GM10248 (cell line): ENCODE data around the gene ZNF556.
"Not testable (repeated sequence)": the region's sequence is repeated elsewhere in the genome, so short reads cannot be mapped to it uniquely, and the experiment has no call there.

Source experiments
- CTCF ChIA-PET: fragments of 300-600 bp; sonication (Branson Sonifier 250); formaldehyde crosslinking; extraction: SDS; loops from one replicate; lab custom pipeline; 2021; ENCODE audit warnings: antibody characterized with exemption; lab: Yijun Ruan, JAX
- POLR2A ChIA-PET: fragments of 350-650 bp; sonication (Branson Sonifier 250); formaldehyde crosslinking; extraction: SDS; loops from one replicate; lab custom pipeline; 2020; ENCODE audit warnings: antibody characterized with exemption; lab: Yijun Ruan, JAX
- DNase-seq: peaks from one replicate; pipeline ENCODE4 v3.0.0; 2012; ENCODE audit errors: extremely low spot score
- TF ChIP-seq, protein P1 (sequence below): IDR thresholded peaks from 2 replicates; pipeline ENCODE4 v1.5.1; 2012; ENCODE audit warnings: mild to moderate bottlenecking, low read depth; ENCODE audit errors: extremely low read depth, missing control alignments, control extremely low read depth

ZNF556 gene

DNA sequence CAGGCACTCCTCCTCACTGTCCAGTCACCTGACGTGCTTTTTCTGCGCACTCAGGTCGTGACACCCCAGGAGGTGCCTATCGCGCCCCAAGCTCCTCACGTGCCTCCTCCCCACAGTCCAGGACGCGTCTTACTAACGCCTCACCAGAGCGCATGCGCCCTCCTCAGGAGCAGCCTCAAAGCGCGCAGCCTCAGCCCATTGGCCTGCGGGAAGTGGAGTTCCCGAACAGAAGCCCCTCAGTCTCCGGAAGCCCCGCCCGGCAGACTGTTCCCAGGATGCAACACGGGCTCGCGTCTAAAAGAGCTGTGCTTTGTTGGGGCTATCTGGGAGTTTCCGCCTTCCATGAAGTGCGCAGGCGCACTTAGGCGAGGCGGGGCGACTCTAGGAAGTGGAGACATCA is 8.3 kb upstream of the ZNF556 start:
- TF ChIP-seq, protein P1, sequence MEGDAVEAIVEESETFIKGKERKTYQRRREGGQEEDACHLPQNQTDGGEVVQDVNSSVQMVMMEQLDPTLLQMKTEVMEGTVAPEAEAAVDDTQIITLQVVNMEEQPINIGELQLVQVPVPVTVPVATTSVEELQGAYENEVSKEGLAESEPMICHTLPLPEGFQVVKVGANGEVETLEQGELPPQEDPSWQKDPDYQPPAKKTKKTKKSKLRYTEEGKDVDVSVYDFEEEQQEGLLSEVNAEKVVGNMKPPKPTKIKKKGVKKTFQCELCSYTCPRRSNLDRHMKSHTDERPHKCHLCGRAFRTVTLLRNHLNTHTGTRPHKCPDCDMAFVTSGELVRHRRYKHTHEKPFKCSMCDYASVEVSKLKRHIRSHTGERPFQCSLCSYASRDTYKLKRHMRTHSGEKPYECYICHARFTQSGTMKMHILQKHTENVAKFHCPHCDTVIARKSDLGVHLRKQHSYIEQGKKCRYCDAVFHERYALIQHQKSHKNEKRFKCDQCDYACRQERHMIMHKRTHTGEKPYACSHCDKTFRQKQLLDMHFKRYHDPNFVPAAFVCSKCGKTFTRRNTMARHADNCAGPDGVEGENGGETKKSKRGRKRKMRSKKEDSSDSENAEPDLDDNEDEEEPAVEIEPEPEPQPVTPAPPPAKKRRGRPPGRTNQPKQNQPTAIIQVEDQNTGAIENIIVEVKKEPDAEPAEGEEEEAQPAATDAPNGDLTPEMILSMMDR, result no peak
- ChIA-PET CTCF (interaction anchor here (1.0 to 2.1 kb wide), 3 partner anchors 13 to 28 kb away, joined by 3 to 4 read pairs (median 4); no protein-coding TSS in a partner anchor), POLR2A (no interaction called here)
- no peak for DNase-seq

DNA sequence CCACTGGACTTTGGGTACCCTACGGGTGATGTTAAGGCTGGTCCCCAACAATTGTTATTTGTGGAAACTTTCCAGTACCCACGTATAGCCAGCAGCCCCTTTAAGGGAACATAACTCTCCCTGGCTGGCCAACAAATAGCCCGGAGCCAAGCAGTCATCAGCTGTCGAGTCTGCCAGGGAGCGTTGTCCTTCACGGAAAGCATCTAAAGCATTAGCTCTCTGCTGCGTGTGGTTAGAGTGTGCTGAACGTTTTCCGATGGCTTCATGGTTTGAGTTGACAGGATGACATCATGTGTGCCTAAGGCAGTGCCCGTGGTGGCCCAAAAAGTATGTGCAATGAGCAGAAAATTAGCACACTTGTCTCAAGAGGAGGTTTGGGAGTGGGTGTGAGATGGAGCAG is 3.3 kb upstream of the ZNF556 start:
- POLR2A ChIA-PET, result no interaction called here
- CTCF ChIA-PET, result interaction anchor here (1.1 to 1.8 kb wide), 2 partner anchors 23 to 215 kb away, joined by 3 to 8 read pairs; no protein-coding TSS in a partner anchor
- DNase-seq, result no peak
- TF ChIP-seq, protein P1, result no peak

DNA sequence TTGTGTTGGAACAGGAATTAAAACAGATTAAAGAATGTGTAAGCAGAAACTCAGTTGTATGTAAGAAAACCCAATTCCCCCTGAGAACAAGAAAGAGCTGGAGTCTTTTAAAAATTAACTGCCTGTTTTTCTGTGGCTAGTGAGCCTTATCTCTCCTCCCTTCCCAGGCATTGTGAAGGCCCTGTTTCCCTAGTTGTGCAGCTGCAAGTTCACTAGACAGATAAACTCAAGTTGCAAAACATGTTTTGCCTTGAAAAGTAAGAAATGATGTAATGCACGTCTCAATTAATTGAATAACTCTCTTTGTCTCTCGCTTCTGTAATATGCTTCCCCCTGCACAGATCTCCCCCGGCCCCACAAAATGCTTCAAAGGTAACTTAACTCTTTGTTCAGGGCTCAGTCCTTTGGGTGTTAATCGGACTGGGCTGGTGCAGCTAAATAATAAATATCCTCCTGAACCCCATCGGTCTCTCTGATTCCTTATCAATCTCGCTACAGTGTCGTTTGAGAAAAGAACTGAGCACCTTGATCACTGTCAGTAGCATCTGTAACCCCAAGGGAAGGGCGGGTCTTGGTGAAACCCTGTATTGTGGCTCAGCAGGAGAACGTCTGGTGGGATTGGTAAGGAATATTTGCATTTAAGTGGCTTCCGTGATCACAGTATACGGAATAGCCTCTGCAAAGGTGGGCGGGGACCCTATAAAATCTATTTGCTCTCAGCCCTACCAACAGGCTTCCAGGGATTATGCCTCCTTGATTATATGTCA is 1.6 kb upstream of the ZNF556 start:
- DNase-seq, result no peak
- CTCF ChIA-PET, result interaction anchor here (1.2 to 1.9 kb wide), 3 partner anchors 21 to 217 kb away, joined by 4 to 10 read pairs (median 8); no protein-coding TSS in a partner anchor
- POLR2A ChIA-PET, result no interaction called here
- TF ChIP-seq, protein P1, result no peak

DNA sequence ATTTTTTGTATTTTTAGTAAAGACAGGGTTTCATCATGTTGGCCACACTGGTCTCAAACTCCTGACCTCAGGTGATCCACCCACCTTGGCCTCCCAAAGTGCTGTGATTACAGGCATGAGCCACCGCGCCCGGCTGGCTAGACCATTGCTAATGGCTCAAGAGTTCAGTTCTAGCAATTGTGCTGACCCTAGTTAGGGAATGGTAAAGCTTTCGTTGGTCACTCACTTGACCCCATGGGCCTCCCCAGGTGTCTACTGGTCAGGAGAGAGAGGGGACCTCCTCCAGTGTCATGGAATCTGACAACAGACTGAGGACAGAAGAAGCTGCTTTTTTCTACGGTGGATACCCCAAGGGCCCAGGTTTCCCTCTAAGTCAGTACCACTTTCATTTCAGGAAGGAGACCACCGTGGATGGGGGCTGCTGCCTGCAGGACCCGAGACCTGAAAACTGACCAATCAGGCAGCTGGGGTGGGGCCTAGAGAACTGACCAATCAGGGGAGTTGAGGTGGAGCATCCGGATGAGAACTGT is 575 bp upstream of the ZNF556 start:
- ChIA-PET CTCF (interaction anchor here (0.7 to 1.9 kb wide), 4 partner anchors 18 to 218 kb away, joined by 3 to 10 read pairs (median 4); no protein-coding TSS in a partner anchor), POLR2A (interaction anchor here (0.6 kb wide), 1 partner anchor 168 kb away, joined by 3 read pairs; no protein-coding TSS in a partner anchor)
- DNase-seq, result no peak

DNA sequence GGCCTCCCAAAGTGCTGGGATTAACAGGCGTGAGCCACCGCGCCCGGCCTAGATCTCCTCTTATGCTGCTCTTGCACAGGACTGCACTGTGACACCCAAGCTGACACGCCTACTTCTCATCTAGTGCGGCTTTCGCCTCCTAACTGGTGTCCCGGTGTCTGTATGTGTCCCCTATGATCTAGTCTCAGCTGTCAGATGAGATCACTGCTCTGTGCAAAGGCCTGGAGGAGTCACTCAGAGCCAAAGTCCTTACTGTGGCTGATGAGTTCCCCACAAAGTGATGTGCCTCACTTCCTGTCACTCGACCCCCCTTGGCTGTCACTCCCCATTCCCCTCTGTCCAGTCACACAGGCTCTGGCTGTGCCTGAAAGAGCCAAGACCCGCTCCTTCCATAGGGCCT is 2.5 kb downstream of the ZNF556 start:
- DNase-seq, result no peak
- CTCF ChIA-PET, result interaction anchor here (1.2 to 1.3 kb wide), 2 partner anchors 19 to 28 kb away, joined by 3 to 4 read pairs; partner anchors contain the start of gene ZNF555
- POLR2A ChIA-PET, result no interaction called here
- TF ChIP-seq, protein P1, result no peak

More for the DNA sequence above, 575 bp upstream of the ZNF556 start:
- TF ChIP-seq, protein P1, result no peak

DNA sequence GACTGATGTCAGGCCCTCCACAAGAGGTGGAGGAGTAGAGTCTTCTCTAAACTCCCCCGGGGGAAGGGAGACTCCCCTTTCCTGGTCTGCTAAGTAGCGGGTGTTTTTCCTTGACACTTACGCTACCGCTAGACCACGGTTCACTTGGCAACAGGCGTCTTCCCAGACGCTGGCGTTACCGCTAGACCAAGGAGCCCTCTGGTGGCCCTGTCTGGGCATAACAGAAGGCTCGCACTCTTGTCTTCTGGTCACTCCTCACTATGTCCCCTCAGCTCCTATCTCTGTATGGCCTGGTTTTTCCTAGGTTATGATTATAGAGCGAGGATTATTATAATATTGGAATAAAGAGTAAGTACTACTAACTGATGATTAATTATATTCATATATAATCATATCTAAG is 5.0 kb downstream of the ZNF556 start:
- ChIA-PET CTCF (interaction anchor here (0.8 to 3.8 kb wide), 8 partner anchors 11 to 223 kb away, joined by 3 to 23 read pairs (median 4); no protein-coding TSS in a partner anchor), POLR2A (interaction anchor here (0.7 kb wide), 1 partner anchor 29 kb away, joined by 5 read pairs; the partner anchor contains the start of gene ZNF57)
- not testable (repeated sequence) for DNase-seq
